Calu3 (cell line): ENCODE measurements around the gene TAGLN3. TPM values are rescaled to one million over a fixed set of nuclear protein-coding genes. Genes with fewer than 3 reads are reported as not detected.

ENCODE experiments used
- BruUV-seq: library from RNA; stranded (reverse); fragments of 400-500 nt; replicated peaks from 2 replicates; lab custom pipeline; 2021; lab: Mats Ljungman, UMichigan
- CTCF ChIA-PET: fragments of 300-600 bp; sonication (Branson Sonifier 250); formaldehyde crosslinking; loops from one replicate; lab custom pipeline; 2022; ENCODE audit warnings: antibody characterized with exemption; lab: Charles Lee
- DNase-seq: peaks from one replicate; pipeline ENCODE4 v3.0.0; 2022
- H3K27ac Mint-ChIP-seq: one replicate; pipeline ENCODE4 v1.8.0; 2022; ENCODE audit warnings: mixed read lengths; ENCODE audit not compliant: unreplicated experiment
- H3K27me3 Mint-ChIP-seq: one replicate; pipeline ENCODE4 v1.8.0; 2022; ENCODE audit warnings: mixed read lengths; ENCODE audit not compliant: unreplicated experiment
- H3K36me3 Mint-ChIP-seq: one replicate; pipeline ENCODE4 v1.8.0; 2022; ENCODE audit warnings: mild to moderate bottlenecking, moderate library complexity, mixed read lengths; ENCODE audit not compliant: insufficient read depth, unreplicated experiment
- H3K4me1 Mint-ChIP-seq: one replicate; pipeline ENCODE4 v1.8.0; 2022; ENCODE audit warnings: mild to moderate bottlenecking, low read depth, mixed read lengths; ENCODE audit not compliant: unreplicated experiment
- H3K4me3 Mint-ChIP-seq: one replicate; pipeline ENCODE4 v1.8.0; 2022; ENCODE audit warnings: mild to moderate bottlenecking, low read depth, moderate library complexity, mixed read lengths; ENCODE audit not compliant: unreplicated experiment
- H3K9me3 Mint-ChIP-seq: one replicate; pipeline ENCODE4 v1.8.0; 2022; ENCODE audit warnings: low read depth, mixed read lengths; ENCODE audit not compliant: unreplicated experiment
- intact Hi-C: fragments of 100-400 bp; cut with micrococcal nuclease; formaldehyde crosslinking; loops from one replicate; pipeline ENCODE4 v1.10.0; 2022; ENCODE audit not compliant: unreplicated experiment
- total RNA-seq: library from RNA; stranded (reverse); gene quantifications from 2 replicates; pipeline ENCODE4 v1.2.3, GENCODE V29; 2022
- TF ChIP-seq, protein P1 (sequence below): fragments of 200-600 bp; IDR thresholded peaks from one replicate; pipeline ENCODE4 v1.8.0; 2022; ENCODE audit warnings: antibody characterized with exemption; ENCODE audit not compliant: unreplicated experiment

TAGLN3 gene
- total RNA-seq, 1 experiment from 2014 or later: not detected

DNA sequence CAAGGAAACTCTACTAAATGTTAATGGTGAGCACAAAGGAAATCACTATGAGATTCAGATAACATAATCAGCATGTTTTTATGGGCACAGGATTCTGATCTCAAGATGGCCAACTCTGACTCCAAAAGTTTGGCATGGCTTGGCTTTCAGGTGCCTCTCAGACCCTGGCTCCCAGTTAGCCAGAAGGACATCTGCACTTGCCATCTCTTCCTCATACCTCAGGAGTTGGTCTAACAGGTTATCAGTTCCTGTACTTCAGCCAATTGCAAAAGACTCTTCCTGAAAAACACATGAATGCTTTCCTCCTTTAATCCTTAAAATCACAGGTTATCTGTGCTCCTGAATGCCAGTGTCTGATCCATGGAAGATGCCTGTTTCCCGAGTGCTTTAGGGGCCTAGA, 60.8 kb downstream of the TAGLN3 start:
- Mint-ChIP-seq H3K4me1 (peaks cover 30% of the 10 kb centered on the region), H3K27ac (no peak overlapping the region), H3K4me3 (no peak overlapping the region), H3K36me3 (no peaks in the 10 kb centered on the region), H3K27me3 (no peaks in the 10 kb centered on the region), H3K9me3 (peaks cover 3% of the 10 kb centered on the region)
- TF ChIP-seq, protein P1, sequence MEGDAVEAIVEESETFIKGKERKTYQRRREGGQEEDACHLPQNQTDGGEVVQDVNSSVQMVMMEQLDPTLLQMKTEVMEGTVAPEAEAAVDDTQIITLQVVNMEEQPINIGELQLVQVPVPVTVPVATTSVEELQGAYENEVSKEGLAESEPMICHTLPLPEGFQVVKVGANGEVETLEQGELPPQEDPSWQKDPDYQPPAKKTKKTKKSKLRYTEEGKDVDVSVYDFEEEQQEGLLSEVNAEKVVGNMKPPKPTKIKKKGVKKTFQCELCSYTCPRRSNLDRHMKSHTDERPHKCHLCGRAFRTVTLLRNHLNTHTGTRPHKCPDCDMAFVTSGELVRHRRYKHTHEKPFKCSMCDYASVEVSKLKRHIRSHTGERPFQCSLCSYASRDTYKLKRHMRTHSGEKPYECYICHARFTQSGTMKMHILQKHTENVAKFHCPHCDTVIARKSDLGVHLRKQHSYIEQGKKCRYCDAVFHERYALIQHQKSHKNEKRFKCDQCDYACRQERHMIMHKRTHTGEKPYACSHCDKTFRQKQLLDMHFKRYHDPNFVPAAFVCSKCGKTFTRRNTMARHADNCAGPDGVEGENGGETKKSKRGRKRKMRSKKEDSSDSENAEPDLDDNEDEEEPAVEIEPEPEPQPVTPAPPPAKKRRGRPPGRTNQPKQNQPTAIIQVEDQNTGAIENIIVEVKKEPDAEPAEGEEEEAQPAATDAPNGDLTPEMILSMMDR: no peak
- no peak for DNase-seq
- CTCF ChIA-PET: no interaction called here
- intact Hi-C loops: no loop called here
- no TSS peak for BruUV-seq

DNA sequence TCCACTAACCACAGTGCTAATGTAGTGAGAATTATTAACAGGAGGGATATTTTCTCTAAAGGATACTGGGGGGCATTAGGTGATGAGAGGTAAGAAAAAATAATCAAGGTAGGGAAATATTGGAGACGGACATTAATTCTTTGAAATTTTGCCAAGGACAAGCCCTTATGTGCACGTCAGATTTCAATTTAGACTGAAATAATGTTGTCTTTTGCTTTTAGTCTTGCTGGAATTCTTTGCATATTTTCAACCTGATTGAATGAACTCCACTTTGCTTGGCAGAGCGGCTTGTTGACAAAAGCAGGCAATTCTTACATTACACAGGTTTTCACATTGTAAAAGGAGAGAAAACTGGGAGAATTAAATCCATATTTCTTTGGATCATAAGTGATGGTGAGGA, 62.4 kb downstream of the TAGLN3 start:
- no peak overlapping the region for H3K4me3 Mint-ChIP-seq
- peaks cover 3% of the 10 kb centered on the region for H3K9me3 Mint-ChIP-seq
- no TSS peak for BruUV-seq
- CTCF ChIA-PET: no interaction called here
- no peak for DNase-seq
- TF ChIP-seq, protein P1: no peak
- intact Hi-C loops: no loop called here
- H3K36me3 Mint-ChIP-seq: no peaks in the 10 kb centered on the region
- peaks cover 30% of the 10 kb centered on the region for H3K4me1 Mint-ChIP-seq
- H3K27ac Mint-ChIP-seq: peak overlapping the region; percentile 56
- no peaks in the 10 kb centered on the region for H3K27me3 Mint-ChIP-seq

Other genes starting within 250 kb of the TAGLN3 start
- gene PHLDB2, start 139.7 kb upstream of the TAGLN3 start, total RNA-seq: 15.4 and 30.7 TPM in 2 replicates
- 23.7 and 26.4 TPM in 2 replicates for gene ABHD10, start 19.9 kb upstream of the TAGLN3 start, total RNA-seq
- gene TMPRSS7, start 35.8 kb downstream of the TAGLN3 start, total RNA-seq: not detected in 2 replicates
- gene C3orf52, start 87.5 kb downstream of the TAGLN3 start, total RNA-seq: 28.2 and 29.8 TPM in 2 replicates
- not detected in 2 replicates for gene GCSAM, start 134.3 kb downstream of the TAGLN3 start, total RNA-seq